SK-N-SH treated with all-trans-retinoic acid at 6 μM for 48 hours (cell line): ENCODE measurements around the gene CRELD2.

Experiments
- ATAC-seq: fragments of 200-7000 bp; cut with Tn5 transposase; 3 replicates; pipeline ENCODE4 v1.9.1; 2020; ENCODE audit warnings: mild to moderate bottlenecking, moderate library complexity
- ARNTL ChIP-seq: fragments of 450-650 bp; formaldehyde crosslinking; IDR thresholded peaks from 2 replicates; pipeline ENCODE4 v1.5.0; 2020; ENCODE audit warnings: low read depth, mild to moderate bottlenecking, moderate library complexity, borderline replicate concordance
- BACH2 ChIP-seq: fragments of 250-450 bp; sonication (Bioruptor Pico); IDR thresholded peaks from 2 replicates; pipeline ENCODE4 v1.9.0; 2021; ENCODE audit warnings: mild to moderate bottlenecking, borderline replicate concordance
- CREB5 ChIP-seq: fragments of 250-450 bp; sonication (Bioruptor Pico); IDR thresholded peaks from 2 replicates; pipeline ENCODE4 v1.5.1; 2020; ENCODE audit warnings: low read depth, mild to moderate bottlenecking, moderate library complexity
- CSDC2 ChIP-seq: fragments of 250-450 bp; sonication (Bioruptor Pico); IDR thresholded peaks from 2 replicates; pipeline ENCODE4 v1.5.0; 2020; ENCODE audit warnings: mild to moderate bottlenecking, moderate library complexity
- CSRNP3 ChIP-seq: fragments of 250-450 bp; sonication (Bioruptor Pico); IDR thresholded peaks from 2 replicates; pipeline ENCODE4 v1.5.1; 2021; ENCODE audit warnings: mild to moderate bottlenecking, moderate library complexity
- GLIS3 ChIP-seq: fragments of 250-450 bp; sonication (Bioruptor Pico); IDR thresholded peaks from 2 replicates; pipeline ENCODE4 v1.5.0; 2020; ENCODE audit warnings: mild to moderate bottlenecking, moderate library complexity
- ISL1 ChIP-seq: fragments of 250-450 bp; sonication (Bioruptor Pico); IDR thresholded peaks from 2 replicates; pipeline ENCODE4 v2.1.2; 2022; ENCODE audit warnings: mild to moderate bottlenecking, moderate library complexity
- OSR1 ChIP-seq: fragments of 250-450 bp; sonication (Bioruptor Pico); IDR thresholded peaks from 2 replicates; pipeline ENCODE4 v1.8.0; 2022; ENCODE audit warnings: moderate library complexity, mild to moderate bottlenecking, inconsistent platforms
- PATZ1 ChIP-seq: fragments of 250-450 bp; sonication (Bioruptor Pico); IDR thresholded peaks from 2 replicates; pipeline ENCODE4 v1.8.0; 2020; ENCODE audit warnings: mild to moderate bottlenecking, moderate library complexity, borderline replicate concordance
- PPARA ChIP-seq: fragments of 250-450 bp; sonication (Bioruptor Pico); IDR thresholded peaks from 2 replicates; pipeline ENCODE4 v1.5.0; 2020; ENCODE audit warnings: mild to moderate bottlenecking, borderline replicate concordance
- RARB ChIP-seq: fragments of 250-450 bp; sonication (Bioruptor Pico); IDR thresholded peaks from 2 replicates; pipeline ENCODE4 v1.8.0; 2021; ENCODE audit warnings: mild to moderate bottlenecking, moderate library complexity
- SNAI2 ChIP-seq: fragments of 250-450 bp; sonication (Bioruptor Pico); IDR thresholded peaks from 2 replicates; pipeline ENCODE4 v1.5.0; 2020; ENCODE audit warnings: mild to moderate bottlenecking, moderate library complexity
- TOX ChIP-seq: fragments of 250-450 bp; sonication (Bioruptor Pico); IDR thresholded peaks from 2 replicates; pipeline ENCODE4 v1.8.0; 2021; ENCODE audit warnings: mild to moderate bottlenecking, moderate library complexity, borderline replicate concordance
- TSHZ2 ChIP-seq: fragments of 250-450 bp; sonication (Bioruptor Pico); IDR thresholded peaks from 2 replicates; pipeline ENCODE4 v1.5.0; 2020; ENCODE audit warnings: mild to moderate bottlenecking, moderate library complexity
- ZC3H10 ChIP-seq: fragments of 250-450 bp; sonication (Bioruptor Pico); IDR thresholded peaks from 2 replicates; pipeline ENCODE4 v1.5.1; 2021; ENCODE audit warnings: mild to moderate bottlenecking, moderate library complexity
- ZFP3 ChIP-seq: fragments of 250-450 bp; sonication (Bioruptor Pico); IDR thresholded peaks from 2 replicates; pipeline ENCODE4 v1.5.0; 2020; ENCODE audit warnings: mild to moderate bottlenecking, moderate library complexity
- ZFP30 ChIP-seq: fragments of 450-650 bp; formaldehyde crosslinking; IDR thresholded peaks from 2 replicates; pipeline ENCODE4 v1.5.0; 2022; ENCODE audit warnings: mild to moderate bottlenecking, moderate library complexity
- ZNF565 ChIP-seq: fragments of 450-650 bp; formaldehyde crosslinking; conservative IDR thresholded peaks from 2 replicates; pipeline ENCODE4 v1.5.0; 2020; ENCODE audit warnings: low read depth, mild to moderate bottlenecking, moderate library complexity
- ZNF70 ChIP-seq: fragments of 450-650 bp; formaldehyde crosslinking; IDR thresholded peaks from 2 replicates; pipeline ENCODE4 v1.5.0; 2020; ENCODE audit warnings: mild to moderate bottlenecking, moderate library complexity
- ZNF8 ChIP-seq: fragments of 450-650 bp; formaldehyde crosslinking; IDR thresholded peaks from 2 replicates; pipeline ENCODE4 v1.5.0; 2020; ENCODE audit warnings: mild to moderate bottlenecking, moderate library complexity

Gene CRELD2

GRCh38 chr22:49965091-49966040 is 46.9 kb downstream of the CRELD2 start:
- ATAC-seq: no peak
- TF ChIP-seq TSHZ2 (CRISPR knock-in tag) (no peak), ISL1 (CRISPR knock-in tag) (no peak)

- no peak for ATAC-seq
These were observed 47.8 kb downstream of the CRELD2 start for GRCh38 chr22:49966041-49966773.

GRCh38 chr22:49966774-49967705 is 48.6 kb downstream of the CRELD2 start:
- ATAC-seq: no peak
- TF ChIP-seq PPARA (CRISPR knock-in tag): no peak
- TF ChIP-seq ZNF8 (CRISPR knock-in tag): no peak
- TF ChIP-seq ZC3H10 (CRISPR knock-in tag): no peak
- no peak for TF ChIP-seq ISL1 (CRISPR knock-in tag)
- TF ChIP-seq TOX (CRISPR knock-in tag): no peak
- TF ChIP-seq CREB5 (CRISPR knock-in tag): no peak
- no peak for TF ChIP-seq BACH2 (CRISPR knock-in tag)
- no peak for TF ChIP-seq CSDC2 (CRISPR knock-in tag)
- no peak for TF ChIP-seq GLIS3
- no peak for TF ChIP-seq ZFP30 (CRISPR knock-in tag)
- no peak for TF ChIP-seq ZNF565 (CRISPR knock-in tag)
- no peak for TF ChIP-seq CSRNP3 (CRISPR knock-in tag)
- TF ChIP-seq RARB (CRISPR knock-in tag): no peak
- TF ChIP-seq TSHZ2 (CRISPR knock-in tag): no peak
- no peak for TF ChIP-seq ARNTL
- TF ChIP-seq OSR1: no peak
- no peak for TF ChIP-seq SNAI2 (CRISPR knock-in tag)
- TF ChIP-seq ZNF70 (CRISPR knock-in tag): no peak
- no peak for TF ChIP-seq ZFP3 (CRISPR knock-in tag)

More at GRCh38 chr22:49966041-49966773, 47.8 kb downstream of the CRELD2 start:
- TF ChIP-seq ARNTL (no peak), RARB (CRISPR knock-in tag) (no peak), SNAI2 (CRISPR knock-in tag) (no peak), OSR1 (no peak), ZC3H10 (CRISPR knock-in tag) (no peak), PATZ1 (no peak)
